OCI-LY7 (cell line): ENCODE data around the gene MYO16. TPM values are rescaled to one million over a fixed set of nuclear protein-coding genes. Genes with fewer than 3 reads are reported as not detected.

ENCODE experiments used
- BruUV-seq: library from RNA; stranded (reverse); fragments of 400-500 nt; replicated peaks from 2 replicates; lab custom pipeline; 2021; lab: Mats Ljungman, UMichigan
- CTCF ChIA-PET: fragments of 300-600 bp; sonication (Branson Sonifier 250); formaldehyde crosslinking; loops from one replicate; lab custom pipeline; 2022; ENCODE audit warnings: antibody characterized with exemption; ENCODE audit not compliant: unreplicated experiment; lab: Charles Lee
- POLR2A ChIA-PET: fragments of 300-600 bp; sonication (Branson Sonifier 250); formaldehyde crosslinking; loops from one replicate; lab custom pipeline; 2022; ENCODE audit warnings: antibody characterized with exemption; lab: Charles Lee
- DNase-seq: peaks from one replicate; pipeline ENCODE4 v3.0.0-alpha.2; 2015; ENCODE audit warnings: low spot score
- H2AFZ ChIP-seq: fragments of 200-600 bp; sonication (generic), shearing (Covaris generic); 2 replicates; pipeline ENCODE4 v1.6.1; 2014; ENCODE audit warnings: mild to moderate bottlenecking, antibody characterized with exemption, low read length, moderate library complexity
- H3K27ac ChIP-seq: fragments of 200-600 bp; sonication (generic); 2 replicates; pipeline ENCODE4 v1.5.1; 2014; ENCODE audit warnings: mixed run types, low read depth, mild to moderate bottlenecking, moderate library complexity, low read length, inconsistent platforms; ENCODE audit not compliant: poor library complexity, severe bottlenecking
- H3K36me3 ChIP-seq: fragments of 200-600 bp; sonication (generic); 2 replicates; pipeline ENCODE4 v1.6.1; 2014; ENCODE audit warnings: mild to moderate bottlenecking, antibody characterized with exemption, low read length, moderate library complexity, mixed read lengths; ENCODE audit not compliant: insufficient read depth
- H3K4me1 ChIP-seq: fragments of 200-600 bp; sonication (generic); 2 replicates; pipeline ENCODE4 v1.5.1; 2014; ENCODE audit warnings: mild to moderate bottlenecking, low read length; ENCODE audit not compliant: insufficient read depth, poor library complexity, severe bottlenecking
- H3K4me2 ChIP-seq: fragments of 200-600 bp; sonication (generic); 2 replicates; pipeline ENCODE4 v1.6.1; 2014; ENCODE audit warnings: mild to moderate bottlenecking, low read length
- H3K4me3 ChIP-seq: fragments of 200-600 bp; sonication (generic); 2 replicates; pipeline ENCODE4 v1.5.1; 2014; ENCODE audit warnings: mild to moderate bottlenecking, low read depth, low read length; ENCODE audit not compliant: poor library complexity, severe bottlenecking
- H3K79me2 ChIP-seq: fragments of 200-600 bp; sonication (generic); 2 replicates; pipeline ENCODE4 v1.6.1; 2016; ENCODE audit warnings: low read depth, mild to moderate bottlenecking, low read length, moderate library complexity, mixed read lengths; ENCODE audit not compliant: insufficient read depth
- H3K9me2 ChIP-seq: fragments of 200-600 bp; sonication (generic); 2 replicates; pipeline ENCODE4 v1.6.1; 2016; ENCODE audit warnings: mild to moderate bottlenecking, low read length, mixed read lengths; ENCODE audit not compliant: insufficient read depth
- H3K9me3 ChIP-seq: fragments of 200-600 bp; sonication (generic); 2 replicates; pipeline ENCODE4 v1.6.1; 2014; ENCODE audit warnings: mild to moderate bottlenecking, mixed run types, low read length, mixed read lengths
- H4K20me1 ChIP-seq: fragments of 200-600 bp; sonication (generic); 2 replicates; pipeline ENCODE4 v1.6.1; 2014; ENCODE audit warnings: mild to moderate bottlenecking, antibody characterized with exemption, low read length, moderate library complexity, mixed read lengths; ENCODE audit not compliant: insufficient read depth
- CTCF ChIP-seq: fragments of 200-600 bp; sonication (generic); conservative IDR thresholded peaks from 2 replicates; pipeline ENCODE4 v1.5.1; 2014; ENCODE audit warnings: mild to moderate bottlenecking, antibody characterized with exemption, low read length, moderate library complexity, mixed read lengths
- EZH2phosphoT487 ChIP-seq: fragments of 200-600 bp; sonication (generic); IDR thresholded peaks from 2 replicates; pipeline ENCODE4 v1.6.1; 2018; ENCODE audit warnings: low read depth, borderline replicate concordance, mild to moderate bottlenecking, mixed run types, antibody characterized with exemption, low read length, moderate library complexity, mixed read lengths
- intact Hi-C: fragments of 100-400 bp; cut with micrococcal nuclease; formaldehyde crosslinking; loops from one replicate; pipeline ENCODE4 v1.10.0; 2022; ENCODE audit not compliant: unreplicated experiment
- total RNA-seq, 2 experiments: library from RNA; depleted of rRNA in 1 of 2; stranded (reverse); fragments of >200 nt in 1 of 2; shearing (Covaris generic) in 1 of 2; gene quantifications; 2 replicates each; pipeline ENCODE4 v1.2.3, GENCODE V29; 2014 to 2022

MYO16 gene
- total RNA-seq, 2 experiments from 2014 or later: 0.06 TPM; not detected in 1

- Histone ChIP-seq H3K79me2 (no peaks in the 10 kb centered on the region), H3K36me3 (no peaks in the 10 kb centered on the region), H3K9me2 (no peaks in the 10 kb centered on the region), H3K4me2 (no peak overlapping the region), H3K4me1 (no peaks in the 10 kb centered on the region), H4K20me1 (no peaks in the 10 kb centered on the region), H3K4me3 (no peak overlapping the region), H3K9me3 (no peaks in the 10 kb centered on the region), H2AFZ (no peak overlapping the region), H3K27ac (no peak overlapping the region)
- intact Hi-C loops: no loop called here
- no peak for DNase-seq
- CTCF ChIA-PET: no interaction called here
- TF ChIP-seq CTCF: no peak
- no peak for TF ChIP-seq EZH2phosphoT487
- POLR2A ChIA-PET: interaction anchor here (0.6 kb wide), 1 partner anchor 13 kb away, joined by 3 read pairs; no protein-coding TSS in a partner anchor
- BruUV-seq: no TSS peak
Measured at GRCh38 chr13:109007946-109008345, 378.5 kb downstream of the MYO16 start.

GRCh38 chr13:109009756-109010155, 380.3 kb downstream of the MYO16 start:
- Histone ChIP-seq H4K20me1 (no peaks in the 10 kb centered on the region), H3K9me2 (no peaks in the 10 kb centered on the region), H3K4me3 (no peak overlapping the region), H3K79me2 (no peaks in the 10 kb centered on the region), H3K4me2 (no peak overlapping the region), H3K9me3 (no peaks in the 10 kb centered on the region), H3K36me3 (no peaks in the 10 kb centered on the region), H3K4me1 (no peaks in the 10 kb centered on the region), H3K27ac (no peak overlapping the region), H2AFZ (no peak overlapping the region)
- POLR2A ChIA-PET: no interaction called here
- intact Hi-C loops: no loop called here
- no peak for TF ChIP-seq CTCF
- TF ChIP-seq EZH2phosphoT487: no peak
- CTCF ChIA-PET: no interaction called here
- BruUV-seq: no TSS peak
- DNase-seq: no peak

- intact Hi-C loops: no loop called here
- H3K9me2 ChIP-seq: no peaks in the 10 kb centered on the region
- H3K4me1 ChIP-seq: no peaks in the 10 kb centered on the region
- no peak overlapping the region for H2AFZ ChIP-seq
- no peaks in the 10 kb centered on the region for H3K9me3 ChIP-seq
- no peak overlapping the region for H3K27ac ChIP-seq
- no TSS peak for BruUV-seq
- ChIA-PET CTCF (no interaction called here), POLR2A (no interaction called here)
- no peaks in the 10 kb centered on the region for H4K20me1 ChIP-seq
- no peak for TF ChIP-seq EZH2phosphoT487
- no peak for TF ChIP-seq CTCF
- H3K4me2 ChIP-seq: no peak overlapping the region
- H3K79me2 ChIP-seq: no peaks in the 10 kb centered on the region
- H3K36me3 ChIP-seq: no peaks in the 10 kb centered on the region
- no peak for DNase-seq
- no peak overlapping the region for H3K4me3 ChIP-seq
Measured at GRCh38 chr13:109010912-109011311, 381.5 kb downstream of the MYO16 start.
